OCI-LY1 (cell line): ENCODE results near the gene SH2D1A.

Experiments used
- H2AFZ ChIP-seq: fragments of 200-600 bp; sonication (generic), shearing (Covaris generic); 2 replicates; pipeline ENCODE4 v1.6.0; 2014; ENCODE audit warnings: antibody characterized with exemption, mild to moderate bottlenecking, low read length
- H3F3A ChIP-seq: fragments of 200-600 bp; sonication (generic), shearing (Covaris generic); 2 replicates; pipeline ENCODE4 v1.6.0; 2014; ENCODE audit warnings: mild to moderate bottlenecking, antibody characterized with exemption, low read length, moderate library complexity; ENCODE audit not compliant: insufficient read depth
- H3K27ac ChIP-seq: fragments of 200-600 bp; sonication (generic); 2 replicates; pipeline ENCODE4 v1.5.1; 2014; ENCODE audit warnings: low read length, mixed run types, mild to moderate bottlenecking, low read depth; ENCODE audit not compliant: poor library complexity, severe bottlenecking
- H3K27me3 ChIP-seq: fragments of 200-600 bp; sonication (generic); 2 replicates; pipeline ENCODE4 v1.6.0; 2014; ENCODE audit warnings: antibody characterized with exemption, mild to moderate bottlenecking, low read length, moderate library complexity; ENCODE audit not compliant: insufficient read depth
- H3K36me3 ChIP-seq: fragments of 200-600 bp; sonication (generic); 2 replicates; pipeline ENCODE4 v1.6.1; 2014; ENCODE audit warnings: mild to moderate bottlenecking, antibody characterized with exemption, low read length, moderate library complexity, mixed read lengths; ENCODE audit not compliant: insufficient read depth
- H3K4me1 ChIP-seq: fragments of 200-600 bp; sonication (generic); 2 replicates; pipeline ENCODE4 v1.5.1; 2014; ENCODE audit warnings: mild to moderate bottlenecking, low read length, moderate library complexity; ENCODE audit not compliant: insufficient read depth, severe bottlenecking
- H3K4me2 ChIP-seq: fragments of 200-600 bp; sonication (generic), shearing (Covaris generic); 2 replicates; pipeline ENCODE4 v1.6.1; 2014; ENCODE audit warnings: low read length
- H3K4me3 ChIP-seq: fragments of 200-600 bp; sonication (generic); 2 replicates; pipeline ENCODE4 v1.5.1; 2014; ENCODE audit warnings: low read length, low read depth, mild to moderate bottlenecking, mixed read lengths; ENCODE audit not compliant: poor library complexity, severe bottlenecking
- H3K79me2 ChIP-seq: fragments of 200-600 bp; shearing (Covaris generic); 2 replicates; pipeline ENCODE4 v1.6.1; 2016; ENCODE audit warnings: mixed run types, low read length, mixed read lengths; ENCODE audit not compliant: insufficient read depth
- H3K9ac ChIP-seq: fragments of 200-600 bp; sonication (generic), shearing (Covaris generic); 2 replicates; pipeline ENCODE4 v1.6.1; 2014; ENCODE audit warnings: mild to moderate bottlenecking, low read length, mixed read lengths
- H3K9me2 ChIP-seq: fragments of 200-600 bp; sonication (generic), shearing (Covaris generic); 2 replicates; pipeline ENCODE4 v1.6.1; 2014; ENCODE audit warnings: low read depth, mild to moderate bottlenecking, low read length, mixed read lengths
- H3K9me3 ChIP-seq: fragments of 200-600 bp; shearing (Covaris generic); 2 replicates; pipeline ENCODE4 v1.6.1; 2014; ENCODE audit warnings: low read length, mixed read lengths
- H4K20me1 ChIP-seq: fragments of 200-600 bp; sonication (generic), shearing (Covaris generic); 2 replicates; pipeline ENCODE4 v1.6.0; 2016; ENCODE audit warnings: mild to moderate bottlenecking, low read length; ENCODE audit not compliant: insufficient read depth
- EZH2 ChIP-seq: fragments of 200-600 bp; sonication (generic), shearing (Covaris generic); IDR thresholded peaks from 2 replicates; pipeline ENCODE4 v1.8.0; 2017; ENCODE audit warnings: borderline replicate concordance, mixed run types, mild to moderate bottlenecking, antibody characterized with exemption, low read length, moderate library complexity, mixed read lengths
- TF ChIP-seq, protein P1 (sequence below): fragments of 200-600 bp; sonication (generic), shearing (Covaris generic); IDR thresholded peaks from 2 replicates; pipeline ENCODE4 v1.5.1; 2017; ENCODE audit warnings: mild to moderate bottlenecking, antibody characterized with exemption, low read length, moderate library complexity, mixed read lengths

SH2D1A gene

DNA sequence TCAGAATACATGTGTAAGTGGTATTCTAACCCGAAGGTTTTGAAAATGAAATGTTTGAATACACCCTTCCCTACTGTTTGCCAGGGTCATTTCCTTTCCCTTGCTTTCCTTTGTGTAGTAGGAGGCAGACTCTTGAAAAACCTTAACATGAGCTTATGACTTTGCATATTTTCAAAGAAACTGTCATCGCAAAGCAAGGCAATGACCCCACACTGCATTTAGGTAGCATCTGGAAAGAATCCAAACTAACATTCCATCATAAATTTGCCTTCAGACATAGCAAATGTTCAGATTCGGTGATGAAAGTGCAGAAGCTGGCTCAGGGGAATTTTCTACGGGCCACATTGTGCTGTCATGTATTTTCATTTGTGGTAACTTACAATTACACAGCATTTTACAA is 32.3 kb downstream of the SH2D1A start:
- TF ChIP-seq, protein P1, sequence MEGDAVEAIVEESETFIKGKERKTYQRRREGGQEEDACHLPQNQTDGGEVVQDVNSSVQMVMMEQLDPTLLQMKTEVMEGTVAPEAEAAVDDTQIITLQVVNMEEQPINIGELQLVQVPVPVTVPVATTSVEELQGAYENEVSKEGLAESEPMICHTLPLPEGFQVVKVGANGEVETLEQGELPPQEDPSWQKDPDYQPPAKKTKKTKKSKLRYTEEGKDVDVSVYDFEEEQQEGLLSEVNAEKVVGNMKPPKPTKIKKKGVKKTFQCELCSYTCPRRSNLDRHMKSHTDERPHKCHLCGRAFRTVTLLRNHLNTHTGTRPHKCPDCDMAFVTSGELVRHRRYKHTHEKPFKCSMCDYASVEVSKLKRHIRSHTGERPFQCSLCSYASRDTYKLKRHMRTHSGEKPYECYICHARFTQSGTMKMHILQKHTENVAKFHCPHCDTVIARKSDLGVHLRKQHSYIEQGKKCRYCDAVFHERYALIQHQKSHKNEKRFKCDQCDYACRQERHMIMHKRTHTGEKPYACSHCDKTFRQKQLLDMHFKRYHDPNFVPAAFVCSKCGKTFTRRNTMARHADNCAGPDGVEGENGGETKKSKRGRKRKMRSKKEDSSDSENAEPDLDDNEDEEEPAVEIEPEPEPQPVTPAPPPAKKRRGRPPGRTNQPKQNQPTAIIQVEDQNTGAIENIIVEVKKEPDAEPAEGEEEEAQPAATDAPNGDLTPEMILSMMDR: no peak
- no peak for TF ChIP-seq EZH2
- H3F3A ChIP-seq: no peaks in the 10 kb centered on the region
- H2AFZ ChIP-seq: no peak overlapping the region
- no peaks in the 10 kb centered on the region for H3K9me2 ChIP-seq
- no peaks in the 10 kb centered on the region for H3K27me3 ChIP-seq
- H3K4me2 ChIP-seq: no peak overlapping the region
- no peak overlapping the region for H3K4me3 ChIP-seq
- H3K36me3 ChIP-seq: no peaks in the 10 kb centered on the region
- H3K27ac ChIP-seq: no peak overlapping the region
- no peaks in the 10 kb centered on the region for H3K79me2 ChIP-seq
- H3K4me1 ChIP-seq: no peaks in the 10 kb centered on the region
- H4K20me1 ChIP-seq: no peaks in the 10 kb centered on the region
- no peak overlapping the region for H3K9ac ChIP-seq
- H3K9me3 ChIP-seq: no peaks in the 10 kb centered on the region

- H3K36me3 ChIP-seq: no peaks in the 10 kb centered on the region
- TF ChIP-seq, protein P1: no peak
- no peak for TF ChIP-seq EZH2
- no peaks in the 10 kb centered on the region for H3K9me2 ChIP-seq
- no peak overlapping the region for H3K27ac ChIP-seq
- no peaks in the 10 kb centered on the region for H3K79me2 ChIP-seq
- H3K9ac ChIP-seq: no peak overlapping the region
- H3F3A ChIP-seq: no peaks in the 10 kb centered on the region
- H3K9me3 ChIP-seq: no peaks in the 10 kb centered on the region
- no peak overlapping the region for H3K4me3 ChIP-seq
- H2AFZ ChIP-seq: no peak overlapping the region
- H3K4me2 ChIP-seq: no peak overlapping the region
- H3K27me3 ChIP-seq: no peaks in the 10 kb centered on the region
- no peaks in the 10 kb centered on the region for H3K4me1 ChIP-seq
- H4K20me1 ChIP-seq: no peaks in the 10 kb centered on the region
These were observed 37.0 kb downstream of the SH2D1A start for GRCh38 chrX:124383354-124383753.

DNA sequence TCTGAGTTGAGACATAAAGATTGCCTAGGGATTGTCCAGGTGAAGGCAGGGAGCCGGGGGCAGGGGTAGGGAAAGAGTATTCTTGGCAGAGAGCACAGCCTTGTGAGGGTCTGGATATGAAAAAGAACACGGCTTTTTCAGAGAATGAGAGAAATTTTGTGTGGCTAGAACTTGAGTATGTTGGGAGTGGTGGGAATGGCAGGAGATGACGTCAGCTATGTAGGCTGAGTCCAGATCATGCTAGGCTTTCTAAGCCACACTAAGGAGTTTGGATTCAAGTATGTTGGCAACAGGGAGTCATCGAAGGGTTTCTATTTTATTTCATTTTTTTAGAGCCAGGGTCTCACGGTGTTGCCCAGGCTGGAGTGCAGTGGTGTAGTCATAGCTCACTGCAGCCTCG is 40.0 kb downstream of the SH2D1A start:
- Histone ChIP-seq H3K4me3 (no peak overlapping the region), H3K27ac (no peak overlapping the region), H3K9me3 (no peaks in the 10 kb centered on the region), H3F3A (no peaks in the 10 kb centered on the region), H3K36me3 (no peaks in the 10 kb centered on the region), H3K4me2 (no peak overlapping the region), H2AFZ (no peak overlapping the region), H3K79me2 (no peaks in the 10 kb centered on the region), H3K9me2 (no peaks in the 10 kb centered on the region), H4K20me1 (no peaks in the 10 kb centered on the region), H3K27me3 (no peaks in the 10 kb centered on the region), H3K4me1 (no peaks in the 10 kb centered on the region), H3K9ac (no peak overlapping the region)
- TF ChIP-seq, protein P1: no peak
- no peak for TF ChIP-seq EZH2
